ENCODE data around the gene SALL1. TPM values are rescaled to one million over a fixed set of nuclear protein-coding genes. Genes with fewer than 3 reads are reported as not detected.

SALL1 gene
- total and polyA plus RNA-seq, 2 donors = 1.0 to 4.1 TPM

DNA sequence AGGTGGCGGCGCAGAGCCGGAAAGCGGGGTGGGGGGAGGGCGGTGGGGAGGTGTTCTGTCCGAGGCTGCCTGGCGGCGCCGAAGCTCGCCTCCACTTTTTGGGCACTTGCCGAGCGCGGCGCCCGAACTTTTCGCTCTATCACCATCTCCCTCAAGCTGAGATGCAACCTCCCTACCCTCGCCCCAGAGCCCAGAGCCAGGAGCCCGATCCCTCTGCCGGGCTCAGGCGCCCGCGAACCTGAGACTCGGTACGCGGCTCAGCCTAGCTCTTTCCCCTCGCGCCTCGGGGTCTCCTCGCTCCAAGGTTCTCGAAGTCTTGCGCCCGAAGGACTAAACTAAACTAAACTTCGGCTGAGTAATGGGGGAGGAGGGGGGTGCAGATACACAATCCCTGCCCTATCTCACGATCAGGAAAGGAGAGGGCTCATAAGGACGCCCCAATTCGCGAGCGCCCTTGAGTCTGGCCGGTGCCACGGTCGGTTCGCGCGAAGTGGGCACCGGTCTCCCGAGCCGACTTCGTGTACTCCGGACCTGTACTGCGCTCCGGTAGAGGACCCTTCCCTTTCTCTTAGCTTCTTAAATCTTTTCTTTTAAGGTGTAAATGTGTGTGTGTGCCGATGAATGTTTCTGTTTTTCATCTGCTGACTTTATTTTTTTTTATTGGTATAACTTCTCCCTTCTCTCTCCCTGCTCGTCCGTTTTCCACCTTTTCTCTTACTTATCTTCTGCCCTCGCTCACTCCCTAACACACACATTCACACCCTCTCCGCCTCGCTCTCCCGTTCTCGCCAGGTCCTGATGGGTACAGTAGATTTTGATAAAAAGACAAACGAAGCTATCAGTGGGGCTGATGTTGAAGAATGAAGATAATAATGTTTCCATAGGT is 1.9 kb upstream of the SALL1 start:
- peak overlapping the region; percentile 13 for H3K27ac ChIP-seq (ENCODE audit: low read depth)
- H3K4me1 ChIP-seq (ENCODE audit: insufficient read depth) = peaks cover 7% of the 10 kb centered on the region
- WGBS = 2% methylated on average over 60 of the region's 60 CpGs
- DNase-seq (ENCODE audit: extremely low spot score) = no peak
- peak overlapping the region; percentile 64 for H3K4me3 ChIP-seq (ENCODE audit: low read depth, low read length)
- no peaks in the 10 kb centered on the region for H3K36me3 ChIP-seq (ENCODE audit: insufficient read depth)

DNA sequence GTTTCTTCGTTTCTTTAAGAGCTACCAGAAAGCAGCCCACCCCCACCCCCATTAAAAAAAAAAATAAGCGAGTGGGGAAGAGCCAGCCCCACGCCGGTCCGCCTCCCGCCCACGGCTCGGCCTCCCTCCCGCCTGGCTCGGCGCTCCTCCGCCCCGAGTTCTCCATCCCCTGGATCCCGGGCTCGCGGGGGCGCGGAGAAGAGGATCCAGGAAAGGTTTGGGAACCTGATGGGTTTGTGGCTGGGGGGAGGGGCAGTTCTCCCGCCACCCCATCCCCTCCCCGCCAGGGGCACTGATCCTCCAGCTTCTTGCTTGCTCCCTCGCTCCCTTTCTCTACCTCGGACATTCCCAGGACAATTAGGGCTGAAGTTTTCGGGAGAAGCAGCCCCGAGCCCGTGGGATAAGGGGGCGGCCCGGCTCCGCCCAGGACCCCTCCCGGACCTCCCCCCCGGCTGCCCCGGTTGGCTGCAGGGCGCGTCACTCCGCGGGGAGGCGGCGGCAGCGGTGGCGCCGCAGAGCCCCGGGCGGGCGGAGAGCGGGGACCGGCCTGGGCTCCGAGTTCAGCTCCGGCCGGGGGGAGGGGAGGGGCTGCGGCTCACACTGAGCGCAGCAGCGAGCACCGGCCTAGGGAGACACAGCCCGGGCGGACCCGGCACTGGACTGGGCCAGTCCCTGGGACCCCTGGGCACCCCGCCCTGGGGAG is 1.0 kb upstream of the SALL1 start:
- Histone ChIP-seq H3K27ac (ENCODE audit: low read depth) (peak overlapping the region; percentile 66), H3K4me1 (ENCODE audit: insufficient read depth) (peaks cover 7% of the 10 kb centered on the region), H3K36me3 (ENCODE audit: insufficient read depth) (no peaks in the 10 kb centered on the region), H3K4me3 (ENCODE audit: low read depth, low read length) (peak overlapping the region; percentile 64)
- DNase-seq (ENCODE audit: extremely low spot score) = no peak
- WGBS = 2% methylated on average over 56 of the region's 56 CpGs

DNA sequence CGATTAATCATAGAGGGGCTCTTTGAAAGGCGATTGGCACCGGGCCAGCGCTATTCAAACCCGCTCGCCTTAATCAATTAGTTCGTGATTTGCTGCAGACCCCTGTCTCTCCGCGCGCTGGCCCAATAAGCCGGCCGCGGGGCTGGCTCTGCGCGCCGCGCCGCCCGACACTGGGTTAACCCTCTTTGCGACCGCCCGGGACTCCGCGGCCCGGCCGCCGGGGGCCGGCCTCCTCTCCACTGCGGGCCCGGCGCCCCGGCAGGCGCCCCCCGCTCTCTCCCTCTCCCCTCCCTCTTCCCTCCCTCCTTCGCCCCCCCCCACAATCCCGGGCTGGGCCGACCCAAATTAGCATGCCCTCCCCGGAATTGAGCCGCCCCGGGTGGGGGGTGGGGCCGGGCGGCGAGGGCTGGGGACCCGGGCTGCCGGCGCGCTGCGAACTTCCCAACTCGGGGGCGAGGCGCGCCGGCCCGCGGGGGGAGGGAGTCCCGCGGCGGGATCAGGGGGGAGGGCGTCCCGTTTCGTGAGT is 428 bp upstream of the SALL1 start:
- Histone ChIP-seq H3K4me3 (ENCODE audit: low read depth, low read length) (peak overlapping the region; percentile 64), H3K27ac (ENCODE audit: low read depth) (no peak overlapping the region), H3K36me3 (ENCODE audit: insufficient read depth) (no peaks in the 10 kb centered on the region), H3K4me1 (ENCODE audit: insufficient read depth) (peaks cover 7% of the 10 kb centered on the region)
- DNase-seq (ENCODE audit: extremely low spot score) = no peak
- WGBS = under 1% methylated on average over 60 of the region's 61 CpGs

GRCh38 chr16:51150165-51150887 is 744 bp downstream of the SALL1 start:
- Histone ChIP-seq H3K27ac (ENCODE audit: low read depth) (peak overlapping the region; percentile 62), H3K4me3 (ENCODE audit: low read depth, low read length) (peak overlapping the region; percentile 64), H3K36me3 (ENCODE audit: insufficient read depth) (no peaks in the 10 kb centered on the region), H3K4me1 (ENCODE audit: insufficient read depth) (peaks cover 7% of the 10 kb centered on the region)
- WGBS = 4% methylated on average over 53 of the region's 53 CpGs
- no peak for DNase-seq (ENCODE audit: extremely low spot score)

GRCh38 chr16:51149721-51150164 is 1.3 kb downstream of the SALL1 start:
- WGBS = 12% methylated on average over 35 of the region's 35 CpGs
- peak overlapping the region; percentile 62 for H3K27ac ChIP-seq (ENCODE audit: low read depth)
- H3K36me3 ChIP-seq (ENCODE audit: insufficient read depth) = no peaks in the 10 kb centered on the region
- H3K4me3 ChIP-seq (ENCODE audit: low read depth, low read length) = peak overlapping the region; percentile 64
- no peak for DNase-seq (ENCODE audit: extremely low spot score)
- H3K4me1 ChIP-seq (ENCODE audit: insufficient read depth) = peaks cover 7% of the 10 kb centered on the region

- Histone ChIP-seq H3K27ac (ENCODE audit: low read depth) (peak overlapping the region; percentile 62), H3K4me1 (ENCODE audit: insufficient read depth) (peaks cover 5% of the 10 kb centered on the region), H3K4me3 (ENCODE audit: low read depth, low read length) (peak overlapping the region; percentile 64), H3K36me3 (ENCODE audit: insufficient read depth) (no peaks in the 10 kb centered on the region)
- no peak for DNase-seq (ENCODE audit: extremely low spot score)
- 37% methylated on average over 16 of the region's 16 CpGs for WGBS
Measured at GRCh38 chr16:51149251-51149661, 1.8 kb downstream of the SALL1 start.

DNA sequence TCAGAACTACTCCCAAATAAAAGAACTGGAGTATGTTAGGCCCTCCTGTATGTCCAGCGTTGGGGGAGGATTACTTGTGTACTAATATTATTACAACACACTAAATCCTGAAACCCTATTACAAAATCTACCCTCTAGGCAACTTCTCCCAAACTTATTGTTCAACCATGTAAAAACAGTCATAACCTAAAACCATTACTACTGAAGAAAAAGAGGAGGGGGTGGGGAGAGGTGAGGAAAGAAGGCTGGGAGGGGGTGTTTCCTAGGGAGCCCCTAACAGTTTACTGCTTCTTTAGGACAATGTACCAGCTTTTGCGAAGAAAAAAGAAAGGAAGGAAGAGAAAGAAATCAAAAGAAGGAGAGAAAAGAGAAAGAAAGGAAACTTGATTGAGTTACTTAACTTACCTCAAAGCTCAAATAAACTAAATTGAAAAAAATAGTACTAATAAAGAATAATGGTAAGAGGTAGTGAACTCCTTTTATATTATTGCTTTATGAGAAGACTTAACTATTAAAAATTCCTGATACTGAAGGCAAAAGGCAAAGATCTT is 2.3 kb downstream of the SALL1 start:
- peaks cover 3% of the 10 kb centered on the region for H3K4me1 ChIP-seq (ENCODE audit: insufficient read depth)
- WGBS = 53% methylated on average over 2 of the region's 2 CpGs
- H3K36me3 ChIP-seq (ENCODE audit: insufficient read depth) = no peaks in the 10 kb centered on the region
- H3K27ac ChIP-seq (ENCODE audit: low read depth) = peak overlapping the region; percentile 62
- H3K4me3 ChIP-seq (ENCODE audit: low read depth, low read length) = peak overlapping the region; percentile 64
- DNase-seq (ENCODE audit: extremely low spot score) = no peak

DNA sequence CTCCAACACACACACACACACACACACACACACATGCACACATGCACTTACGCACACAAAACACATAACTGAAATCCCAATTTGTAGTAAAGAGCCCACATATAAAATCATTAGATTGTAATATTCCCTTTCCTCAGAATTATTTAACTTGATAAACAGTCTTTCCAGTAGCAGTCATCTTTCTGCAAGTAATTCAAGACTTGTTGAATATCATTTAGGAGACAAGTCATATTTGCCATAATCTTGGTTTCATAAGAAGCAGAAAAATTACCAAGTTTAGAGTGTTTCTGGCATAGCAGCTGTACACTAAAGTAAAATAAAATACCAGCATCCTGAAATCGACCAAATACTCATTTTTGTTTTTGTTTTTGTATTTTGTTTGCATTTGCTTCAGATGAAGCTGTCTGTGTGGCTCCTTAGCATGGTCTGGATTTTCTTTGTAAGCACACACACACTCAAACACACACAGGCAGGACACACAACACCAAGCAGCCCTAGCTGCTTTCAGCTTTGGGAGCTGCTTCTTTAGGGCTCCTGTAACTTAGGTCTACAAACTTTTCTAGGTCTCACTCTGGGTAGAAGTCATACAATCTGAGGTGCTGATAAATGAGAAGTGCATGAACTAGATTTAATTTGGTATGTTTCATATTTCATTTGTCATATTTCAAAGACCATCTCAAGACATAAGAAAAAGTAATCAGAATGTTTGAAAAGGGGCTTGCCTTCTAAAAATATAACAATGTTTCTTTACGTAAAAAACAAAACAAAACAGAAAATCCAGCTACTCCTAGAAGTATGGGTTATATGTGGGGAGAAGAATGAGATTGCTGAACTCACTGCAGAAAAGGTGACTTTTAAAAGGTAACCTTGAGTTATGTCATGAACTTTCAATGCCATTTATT is 3.0 kb downstream of the SALL1 start:
- DNase-seq (ENCODE audit: extremely low spot score) = no peak
- no peak overlapping the region for H3K27ac ChIP-seq (ENCODE audit: low read depth)
- H3K4me3 ChIP-seq (ENCODE audit: low read depth, low read length) = peak overlapping the region; percentile 26
- 65% methylated on average over 3 of the region's 3 CpGs for WGBS
- H3K4me1 ChIP-seq (ENCODE audit: insufficient read depth) = peaks cover 3% of the 10 kb centered on the region
- H3K36me3 ChIP-seq (ENCODE audit: insufficient read depth) = no peaks in the 10 kb centered on the region

DNA sequence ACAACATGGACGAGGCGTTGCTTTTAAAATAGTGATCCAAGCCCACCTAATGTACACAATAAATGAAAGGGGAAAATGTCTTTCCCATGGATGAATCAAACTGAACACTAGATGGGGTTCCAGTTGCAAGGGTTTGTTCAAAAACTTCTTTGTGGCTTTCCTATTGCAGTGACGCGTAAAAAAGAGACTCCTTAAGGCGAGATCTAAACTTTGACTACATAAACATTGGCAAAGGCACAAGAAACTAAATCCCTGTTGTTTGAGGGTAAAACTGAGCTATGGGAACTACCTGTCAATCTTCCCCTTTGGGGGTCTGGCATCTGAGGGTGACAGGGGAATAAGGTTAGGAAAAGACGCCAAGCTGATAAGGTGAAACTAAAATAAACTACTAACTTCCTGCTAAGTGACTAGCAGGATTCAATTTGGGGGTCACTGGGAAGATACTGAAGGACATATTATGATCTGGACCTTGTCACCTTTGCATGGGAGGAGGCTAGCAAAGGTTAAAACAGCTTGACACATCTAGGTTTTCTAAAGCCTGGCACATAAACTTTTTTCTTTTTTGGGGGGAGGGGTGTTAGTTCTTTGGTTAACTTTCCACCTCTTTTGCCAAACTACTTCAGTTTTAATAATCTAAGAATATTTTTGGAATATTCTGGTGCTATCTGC is 4.7 kb downstream of the SALL1 start:
- no peak for DNase-seq (ENCODE audit: extremely low spot score)
- peak overlapping the region; percentile 5 for H3K4me3 ChIP-seq (ENCODE audit: low read depth, low read length)
- peak overlapping the region; percentile 38 for H3K27ac ChIP-seq (ENCODE audit: low read depth)
- H3K36me3 ChIP-seq (ENCODE audit: insufficient read depth) = no peaks in the 10 kb centered on the region
- WGBS = 18% methylated on average over 6 of the region's 6 CpGs
- H3K4me1 ChIP-seq (ENCODE audit: insufficient read depth) = no peaks in the 10 kb centered on the region

GRCh38 chr16:51144203-51144602 is 6.9 kb downstream of the SALL1 start:
- WGBS = 59% methylated on average over 1 of the region's 1 CpG
- DNase-seq (ENCODE audit: extremely low spot score) = no peak
- no peak overlapping the region for H3K4me3 ChIP-seq (ENCODE audit: low read depth, low read length)
- H3K4me1 ChIP-seq (ENCODE audit: insufficient read depth) = no peaks in the 10 kb centered on the region
- H3K36me3 ChIP-seq (ENCODE audit: insufficient read depth) = no peaks in the 10 kb centered on the region
- H3K27ac ChIP-seq (ENCODE audit: low read depth) = no peak overlapping the region

GRCh38 chr16:51143196-51143977 is 7.7 kb downstream of the SALL1 start:
- H3K4me1 ChIP-seq (ENCODE audit: insufficient read depth) = no peaks in the 10 kb centered on the region
- H3K36me3 ChIP-seq (ENCODE audit: insufficient read depth) = no peaks in the 10 kb centered on the region
- 43% methylated on average over 5 of the region's 5 CpGs for WGBS
- no peak overlapping the region for H3K4me3 ChIP-seq (ENCODE audit: low read depth, low read length)
- no peak overlapping the region for H3K27ac ChIP-seq (ENCODE audit: low read depth)
- DNase-seq (ENCODE audit: extremely low spot score) = no peak
